RCC 7860 (cell line): ENCODE results near the gene B4GALNT4.
A peak's percentile ranks its signal among the peaks of the same experiment; 100 is the strongest.
"Not testable (repeated sequence)": the region's sequence is repeated elsewhere in the genome, so short reads cannot be mapped to it uniquely, and the experiment has no call there.

Experiments
- DNase-seq: peaks from one replicate; pipeline ENCODE4 v3.0.0-alpha.2; 2015; ENCODE audit warnings: low spot score
- FAIRE-seq: peaks from 2 replicates; lab custom pipeline; 2012; peaks lifted over from hg19 to GRCh38; lab: Jason Lieb, UNC

Gene B4GALNT4, protein sequence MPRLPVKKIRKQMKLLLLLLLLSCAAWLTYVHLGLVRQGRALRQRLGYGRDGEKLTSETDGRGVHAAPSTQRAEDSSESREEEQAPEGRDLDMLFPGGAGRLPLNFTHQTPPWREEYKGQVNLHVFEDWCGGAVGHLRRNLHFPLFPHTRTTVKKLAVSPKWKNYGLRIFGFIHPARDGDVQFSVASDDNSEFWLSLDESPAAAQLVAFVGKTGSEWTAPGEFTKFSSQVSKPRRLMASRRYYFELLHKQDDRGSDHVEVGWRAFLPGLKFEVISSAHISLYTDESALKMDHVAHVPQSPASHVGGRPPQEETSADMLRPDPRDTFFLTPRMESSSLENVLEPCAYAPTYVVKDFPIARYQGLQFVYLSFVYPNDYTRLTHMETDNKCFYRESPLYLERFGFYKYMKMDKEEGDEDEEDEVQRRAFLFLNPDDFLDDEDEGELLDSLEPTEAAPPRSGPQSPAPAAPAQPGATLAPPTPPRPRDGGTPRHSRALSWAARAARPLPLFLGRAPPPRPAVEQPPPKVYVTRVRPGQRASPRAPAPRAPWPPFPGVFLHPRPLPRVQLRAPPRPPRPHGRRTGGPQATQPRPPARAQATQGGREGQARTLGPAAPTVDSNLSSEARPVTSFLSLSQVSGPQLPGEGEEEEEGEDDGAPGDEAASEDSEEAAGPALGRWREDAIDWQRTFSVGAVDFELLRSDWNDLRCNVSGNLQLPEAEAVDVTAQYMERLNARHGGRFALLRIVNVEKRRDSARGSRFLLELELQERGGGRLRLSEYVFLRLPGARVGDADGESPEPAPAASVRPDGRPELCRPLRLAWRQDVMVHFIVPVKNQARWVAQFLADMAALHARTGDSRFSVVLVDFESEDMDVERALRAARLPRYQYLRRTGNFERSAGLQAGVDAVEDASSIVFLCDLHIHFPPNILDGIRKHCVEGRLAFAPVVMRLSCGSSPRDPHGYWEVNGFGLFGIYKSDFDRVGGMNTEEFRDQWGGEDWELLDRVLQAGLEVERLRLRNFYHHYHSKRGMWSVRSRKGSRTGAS

GRCh38 chr11:369336-370018, at the start of gene B4GALNT4:
Gene B4GALNT4 (plus strand): TSS chr11:369499. CDS start chr11:369804, 305 bp downstream.
- FAIRE-seq, result no peak

DNA sequence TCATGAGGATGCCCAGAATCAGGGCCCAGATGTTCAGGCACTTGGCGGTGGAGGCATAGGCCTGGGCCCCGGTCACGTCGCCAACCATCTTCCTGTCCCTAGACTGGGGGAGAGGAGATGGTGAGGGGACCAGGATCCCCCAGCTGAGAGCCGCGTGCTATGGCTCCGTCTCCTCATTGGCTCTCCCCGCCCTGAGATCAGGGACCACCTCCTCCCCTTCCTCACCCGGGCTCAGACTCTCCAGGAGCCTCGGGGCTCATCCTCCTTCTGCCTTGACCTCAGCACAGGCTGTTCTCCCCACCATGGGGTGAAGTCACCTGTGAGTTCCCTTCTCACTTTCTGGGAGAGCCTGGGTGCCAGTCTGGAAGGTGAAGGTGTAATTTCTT, 49.4 kb upstream of the B4GALNT4 start:
- not testable (repeated sequence) for FAIRE-seq, DNase-seq

More at GRCh38 chr11:369336-370018, at the start of gene B4GALNT4:
- no peak for DNase-seq

DNA sequence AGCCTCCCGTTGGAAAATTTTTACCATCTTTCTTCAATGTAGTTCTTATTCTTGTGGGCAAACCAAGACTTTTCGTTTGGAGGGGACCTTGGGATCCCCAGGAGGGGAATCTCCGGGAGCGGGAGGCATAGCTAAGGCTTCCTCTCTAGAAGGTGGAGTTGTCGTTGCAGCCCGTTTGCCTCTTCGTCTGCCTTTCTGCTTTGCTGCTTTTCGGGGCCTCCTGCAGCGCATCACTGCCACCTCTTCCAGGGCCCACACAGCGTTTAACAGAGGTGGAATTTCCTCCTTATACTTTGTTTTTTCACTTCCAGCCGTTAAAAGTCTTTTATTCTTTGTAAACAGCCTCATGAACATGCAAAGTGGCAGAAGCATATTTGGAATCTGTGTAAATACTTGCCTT, 45.1 kb upstream of the B4GALNT4 start:
- DNase-seq, result no peak
- FAIRE-seq, result no peak

- FAIRE-seq, result peak; percentile 64
- DNase-seq, result not testable (repeated sequence)
Measured at GRCh38 chr11:324593-325517, 44.4 kb upstream of the B4GALNT4 start.

DNA sequence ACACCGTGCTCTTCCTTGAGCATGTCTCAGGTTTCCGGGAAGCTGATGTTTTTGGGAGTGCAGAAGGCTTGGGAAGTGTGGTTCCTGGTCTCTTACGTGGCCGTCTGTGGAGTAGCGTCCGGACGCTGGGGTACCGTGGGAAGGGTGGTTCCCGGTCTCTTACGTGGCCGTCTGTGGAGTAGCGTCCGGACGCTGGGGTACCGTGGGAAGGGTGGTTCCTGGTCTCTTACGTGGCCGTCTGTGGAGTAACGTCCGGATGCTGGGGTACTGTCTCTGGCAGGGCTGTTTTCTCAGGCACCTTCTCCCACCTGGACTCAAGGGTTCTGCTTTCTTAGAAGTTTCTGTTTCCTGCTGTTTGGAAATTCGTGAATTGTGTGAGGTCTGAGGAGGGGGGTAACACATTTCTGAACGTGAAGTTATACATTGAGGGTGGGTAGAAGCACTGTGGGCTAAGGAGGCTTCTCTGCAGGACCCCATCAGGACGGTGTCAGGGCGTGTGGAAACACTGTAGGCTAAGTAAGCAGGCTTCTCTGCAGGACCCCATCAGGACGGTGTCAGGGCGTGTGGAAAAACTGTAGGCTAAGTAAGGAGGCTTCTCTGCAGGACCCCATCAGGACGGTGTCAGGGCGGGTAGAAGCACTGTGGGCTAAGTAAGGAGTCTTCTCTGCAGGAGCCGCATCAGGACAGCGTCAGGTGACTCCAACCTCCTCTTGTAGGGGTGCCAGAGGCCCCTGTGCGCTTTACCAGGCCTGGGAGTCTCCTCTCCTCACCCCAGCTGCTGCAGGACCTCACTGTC, 43.3 kb upstream of the B4GALNT4 start:
- DNase-seq (no peak), FAIRE-seq (no peak)

DNA sequence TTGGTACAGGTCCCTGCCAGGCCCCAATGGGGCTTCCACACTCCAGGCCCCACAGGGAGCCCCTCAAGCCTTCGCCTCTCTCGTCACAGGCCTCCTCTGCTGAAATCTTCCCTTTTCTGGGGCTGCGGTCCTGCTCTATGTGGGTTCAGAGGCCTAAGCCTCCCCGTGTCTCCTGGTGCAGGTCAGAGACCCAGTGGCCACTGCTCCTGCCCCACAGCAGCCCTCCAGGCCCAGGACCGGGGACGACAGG, 42.8 kb upstream of the B4GALNT4 start:
- FAIRE-seq (no peak), DNase-seq (no peak)

DNA sequence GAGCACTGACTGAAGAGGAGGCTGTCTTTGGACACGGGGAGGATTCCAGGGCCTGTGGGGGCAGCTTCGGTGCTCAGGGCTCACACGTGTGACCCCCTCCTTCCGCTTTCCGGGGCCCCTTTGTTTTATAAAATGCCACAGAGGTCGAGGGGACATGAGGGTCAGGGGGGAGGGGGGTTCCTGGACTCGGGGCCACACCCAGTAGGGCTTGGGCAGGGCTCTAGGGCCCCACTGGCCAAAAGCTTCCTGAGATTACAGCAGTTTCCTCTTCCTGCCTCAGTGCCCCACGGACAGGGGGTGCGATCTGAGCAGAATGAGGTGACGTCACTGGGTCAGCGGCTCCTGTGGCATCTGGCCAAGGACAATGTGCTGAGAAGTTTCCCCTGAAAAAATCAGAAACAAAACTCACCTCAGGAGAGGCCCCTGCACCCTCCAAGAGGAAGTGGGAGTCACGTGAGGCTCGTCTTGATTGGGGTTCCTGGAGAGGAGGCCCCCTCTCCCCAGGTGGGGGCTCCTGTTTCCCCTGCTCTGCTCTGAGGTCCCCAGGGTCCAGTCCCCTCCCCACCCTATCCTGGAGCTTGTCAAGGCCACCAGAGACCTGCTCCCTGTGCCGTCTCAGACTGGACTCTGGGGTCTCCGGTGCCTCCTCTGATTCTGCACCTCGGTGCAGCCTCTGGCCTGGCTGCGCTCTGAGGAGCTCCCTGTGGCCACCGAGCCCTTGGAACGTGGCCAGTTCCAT, 42.3 kb upstream of the B4GALNT4 start:
- no peak for FAIRE-seq
- no peak for DNase-seq

- FAIRE-seq (no peak), DNase-seq (no peak)
Measured at GRCh38 chr11:327581-327923, 41.7 kb upstream of the B4GALNT4 start.

DNA sequence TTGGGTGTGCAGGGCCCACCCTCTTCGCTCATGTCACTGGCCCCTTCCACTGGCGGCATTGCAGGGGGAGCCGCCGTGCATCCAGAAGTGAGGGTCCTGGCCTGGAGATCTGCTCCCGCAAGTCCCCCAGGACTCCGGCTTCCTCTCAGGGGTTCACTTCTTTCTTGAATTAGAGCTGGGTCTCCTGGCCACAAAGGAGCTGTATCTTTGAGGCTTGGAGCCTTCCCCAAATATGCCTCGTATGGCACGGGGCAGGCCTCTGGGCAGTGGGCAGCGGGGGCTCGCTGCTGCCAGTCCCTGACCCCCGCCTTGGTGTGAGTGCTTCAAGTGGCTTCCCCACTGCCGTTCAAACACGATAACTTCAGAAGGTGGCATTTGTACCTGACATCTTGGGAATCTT, 41.3 kb upstream of the B4GALNT4 start:
- FAIRE-seq, result no peak
- DNase-seq, result no peak

- DNase-seq, FAIRE-seq: not testable (repeated sequence)
Measured at GRCh38 chr11:328516-329100, 40.7 kb upstream of the B4GALNT4 start.

DNA sequence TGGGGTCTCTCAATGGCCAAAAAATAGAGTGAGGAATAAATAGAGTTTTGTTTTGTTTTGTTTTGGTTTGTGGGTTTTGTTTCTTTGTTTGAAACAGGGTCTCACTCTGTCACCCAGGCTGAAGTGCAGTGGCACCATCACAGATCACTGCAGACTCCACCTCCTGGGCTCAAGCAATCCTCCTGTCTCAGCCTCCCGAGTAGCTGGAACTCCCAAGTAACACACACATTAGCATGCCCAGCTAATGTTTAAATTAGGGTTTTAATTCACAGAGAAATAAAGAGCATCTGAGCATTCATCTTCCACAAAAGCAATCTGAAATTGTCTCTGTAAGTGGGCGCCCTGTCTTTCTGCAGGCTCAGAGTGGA, 39.4 kb upstream of the B4GALNT4 start:
- no peak for DNase-seq

DNA sequence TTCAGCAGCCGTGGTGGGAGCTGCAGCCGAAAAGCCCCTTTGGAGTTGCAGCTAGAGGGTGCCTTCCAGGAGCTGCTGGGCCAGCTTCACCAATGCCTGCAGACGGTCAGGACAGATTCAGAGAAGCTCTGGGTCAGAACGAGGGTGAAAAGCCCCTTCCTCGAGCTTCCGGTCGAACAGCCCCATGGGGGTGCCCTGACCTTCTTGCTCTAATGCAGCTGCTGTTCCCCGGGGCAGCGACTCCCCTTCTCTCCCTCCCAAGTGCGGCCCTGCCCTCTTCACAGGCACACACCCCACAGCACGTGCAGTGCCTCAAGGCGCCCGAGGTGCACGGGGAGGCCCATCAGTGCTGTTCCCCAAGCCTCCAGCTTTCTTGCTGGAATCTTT, 39.0 kb upstream of the B4GALNT4 start:
- DNase-seq (no peak), FAIRE-seq (no peak)

More for the DNA sequence above, 39.4 kb upstream of the B4GALNT4 start:
- FAIRE-seq, result no peak

- DNase-seq (no peak), FAIRE-seq (no peak)
Measured at GRCh38 chr11:330694-331357, 38.5 kb upstream of the B4GALNT4 start.

GRCh38 chr11:331358-332060, 37.8 kb upstream of the B4GALNT4 start:
- DNase-seq, result no peak
- FAIRE-seq, result no peak

DNA sequence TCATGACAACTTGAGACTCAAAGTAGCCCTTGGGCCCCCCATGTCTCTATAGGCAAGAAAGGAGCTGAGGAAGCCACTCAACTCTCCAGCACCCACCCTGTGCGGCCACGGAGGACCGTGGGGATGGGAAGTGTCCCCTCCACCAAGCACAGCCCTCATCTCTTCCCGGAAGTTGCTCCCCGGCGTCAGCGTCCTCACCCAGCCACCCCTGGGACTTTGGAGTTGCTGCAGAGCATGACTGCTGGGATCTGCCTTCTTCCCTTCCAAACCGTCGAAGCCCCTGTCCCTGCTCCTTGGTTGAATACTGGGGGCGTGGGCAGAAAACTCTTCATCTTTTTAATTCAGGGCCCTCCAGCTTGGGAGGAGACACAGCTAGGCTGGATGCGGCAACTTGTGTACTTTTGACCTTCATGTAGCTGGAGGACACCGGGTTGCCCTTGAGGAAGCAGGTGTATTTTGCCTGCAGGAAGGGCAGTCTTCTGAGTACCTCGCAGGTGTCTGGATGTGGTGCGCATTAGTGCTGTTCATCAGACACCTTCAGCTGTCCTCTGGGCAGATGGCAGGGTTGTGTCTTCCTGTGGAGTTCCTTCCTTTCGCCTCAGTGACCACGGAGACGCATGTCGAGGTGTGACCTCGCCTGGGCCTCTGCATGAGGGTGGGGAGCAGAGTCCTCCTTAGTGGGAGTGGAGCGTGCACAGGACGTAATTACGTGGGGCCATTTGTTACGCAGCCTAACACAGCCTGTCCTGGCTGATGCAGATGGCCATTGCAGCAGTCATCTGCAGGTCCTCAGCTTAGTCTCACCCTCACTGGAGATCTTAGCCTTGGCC, 36.4 kb upstream of the B4GALNT4 start:
- DNase-seq (no peak), FAIRE-seq (no peak)

GRCh38 chr11:333616-334263, 35.6 kb upstream of the B4GALNT4 start:
- not testable (repeated sequence) for FAIRE-seq

More at GRCh38 chr11:333616-334263, 35.6 kb upstream of the B4GALNT4 start:
- DNase-seq, result not testable (repeated sequence)
